ENCODE measurements around the gene MOAP1.
"Not testable (repeated sequence)": the region's sequence is repeated elsewhere in the genome, so short reads cannot be mapped to it uniquely, and the experiment has no call there.

MOAP1 gene

GRCh38 chr14:93142854-93143652, 41.6 kb downstream of the MOAP1 start:
- no peak for DNase-seq

- no peak for DNase-seq
Observed at GRCh38 chr14:93137864-93138263, 46.8 kb downstream of the MOAP1 start.

- not testable (repeated sequence) for DNase-seq
Observed at GRCh38 chr14:93136508-93136907, 48.2 kb downstream of the MOAP1 start.

- DNase-seq: no peak
Observed at GRCh38 chr14:93136009-93136408, 48.7 kb downstream of the MOAP1 start.

- DNase-seq: no peak
Observed at GRCh38 chr14:93135399-93135798, 49.3 kb downstream of the MOAP1 start.

- no peak for DNase-seq
Observed at GRCh38 chr14:93133464-93133863, 51.2 kb downstream of the MOAP1 start.

GRCh38 chr14:93132472-93133065, 52.1 kb downstream of the MOAP1 start:
- DNase-seq: no peak
